Panc1 (cell line): Measurements from ENCODE around the gene CELA1. TPM values are rescaled to one million over a fixed set of nuclear protein-coding genes. Genes with fewer than 3 reads are reported as not detected.

ENCODE experiments used
- ATAC-seq: fragments of 200-7000 bp; cut with Tn5 transposase; 2 replicates; pipeline ENCODE4 v1.9.1; 2020; ENCODE audit warnings: mild to moderate bottlenecking, moderate library complexity
- BruUV-seq: library from RNA; stranded (reverse); fragments of 400-500 nt; replicated peaks from 2 replicates; lab custom pipeline; 2021; lab: Mats Ljungman, UMichigan
- CTCF ChIA-PET: fragments of 300-600 bp; sonication (Branson Sonifier 250); formaldehyde crosslinking; loops from one replicate; lab custom pipeline; 2022; ENCODE audit warnings: antibody characterized with exemption; lab: Charles Lee
- POLR2A ChIA-PET: fragments of 300-600 bp; sonication (Branson Sonifier 250); formaldehyde crosslinking; loops from one replicate; lab custom pipeline; 2022; ENCODE audit warnings: antibody characterized with exemption; lab: Charles Lee
- DNase-seq: peaks from one replicate; pipeline ENCODE4 v3.0.0-alpha.2; 2010; ENCODE audit warnings: low read depth, low spot score
- H3K27ac ChIP-seq: 2 replicates; pipeline ENCODE4 v1.5.1; 2011; ENCODE audit warnings: mild to moderate bottlenecking, low read length, inconsistent platforms
- H3K27me3 ChIP-seq: fragments of 200-500 bp; sonication (Bioruptor generic); 2 replicates; pipeline ENCODE4 v1.6.0; 2014; ENCODE audit warnings: low read length, inconsistent platforms; ENCODE audit not compliant: control insufficient read depth, insufficient read depth
- H3K36me3 ChIP-seq: fragments of 200-500 bp; sonication (Bioruptor generic); 2 replicates; pipeline ENCODE4 v1.5.1; 2014; ENCODE audit warnings: inconsistent platforms, mild to moderate bottlenecking, low read length, moderate library complexity; ENCODE audit not compliant: control insufficient read depth, insufficient read depth
- H3K4me1 ChIP-seq: 2 replicates; pipeline ENCODE4 v1.5.1; 2011; ENCODE audit warnings: inconsistent platforms, mild to moderate bottlenecking, low read length, moderate library complexity; ENCODE audit not compliant: control insufficient read depth, insufficient read depth
- H3K4me3 ChIP-seq, 2 experiments: 2 replicates each; pipeline ENCODE4 v1.5.1; 2011 to 2012; ENCODE audit warnings: low read depth in 2 of 2, low read length in 2 of 2, mild to moderate bottlenecking in 2 of 2, inconsistent platforms in 1 of 2, moderate library complexity in 1 of 2
- H3K9me3 ChIP-seq: fragments of 200-500 bp; sonication (Bioruptor generic); 2 replicates; pipeline ENCODE4 v1.5.1; 2014; ENCODE audit warnings: low read depth, mild to moderate bottlenecking, inconsistent platforms, low read length, moderate library complexity; ENCODE audit not compliant: control insufficient read depth, insufficient read depth
- POLR2AphosphoS5 ChIP-seq: IDR thresholded peaks from 2 replicates; pipeline ENCODE4 v1.6.1; 2012; ENCODE audit warnings: mild to moderate bottlenecking, low read depth, low read length, moderate library complexity
- REST ChIP-seq, 2 experiments: IDR thresholded peaks; 2 replicates each; pipeline ENCODE4 v1.6.1; 2011 to 2012; ENCODE audit warnings: low read depth in 2 of 2, control low read depth in 1 of 2, low read length in 1 of 2, mild to moderate bottlenecking in 1 of 2, moderate library complexity in 1 of 2; ENCODE audit not compliant: insufficient read depth in 1 of 2
- SIN3A ChIP-seq: IDR thresholded peaks from 2 replicates; pipeline ENCODE4 v1.6.1; 2012; ENCODE audit warnings: low read depth, mild to moderate bottlenecking, low read length, moderate library complexity, borderline replicate concordance; ENCODE audit not compliant: insufficient read depth
- TCF7L2 ChIP-seq: IDR thresholded peaks from 2 replicates; pipeline ENCODE4 v1.6.1; 2011; ENCODE audit warnings: mild to moderate bottlenecking, low read depth, low read length, inconsistent platforms
- in situ Hi-C: cut with HindIII; loops from 2 replicates; pipeline ENCODE4 v1.10.0; 2016; ENCODE audit warnings: low sequenced_read_pairs, low pct_unique_long_range_greater_than_20kb
- intact Hi-C: fragments of 100-400 bp; cut with micrococcal nuclease; formaldehyde crosslinking; loops from one replicate; pipeline ENCODE4 v1.10.0; 2022; ENCODE audit not compliant: unreplicated experiment
- total RNA-seq: library from RNA; stranded (reverse); gene quantifications from one replicate; pipeline ENCODE4 v1.2.1, GENCODE V29; 2021; ENCODE audit not compliant: unreplicated experiment
- TF ChIP-seq, protein P1 (sequence below): fragments of 450-650 bp; IDR thresholded peaks from 2 replicates; pipeline ENCODE4 v1.5.1; 2017; ENCODE audit warnings: mild to moderate bottlenecking

Gene CELA1
- total RNA-seq, 1 experiment from 2014 or later, result not detected

DNA sequence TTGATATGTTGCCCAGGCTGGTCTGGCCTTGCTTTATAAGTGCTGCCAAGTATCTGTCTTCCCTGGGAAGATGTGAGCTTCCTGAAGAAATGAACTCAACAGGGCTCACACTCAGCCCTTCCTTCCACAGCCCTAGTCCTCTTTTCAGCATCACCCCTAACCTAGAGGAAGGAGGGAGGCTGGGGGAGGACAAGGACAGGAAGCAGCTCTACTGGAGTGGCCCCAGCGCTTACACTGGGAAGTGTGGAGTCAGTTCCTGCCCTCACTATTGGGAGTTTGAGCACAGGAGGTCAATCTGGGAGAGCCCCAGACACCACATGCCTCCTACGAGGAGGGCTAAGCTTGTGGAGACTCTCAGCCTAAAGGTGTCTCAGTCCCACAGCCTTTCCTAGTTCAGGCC, 27.9 kb upstream of the CELA1 start:
- no peak for ATAC-seq
- no peak overlapping the region for H3K27ac ChIP-seq
- TF ChIP-seq TCF7L2 (no peak), SIN3A (no peak), REST (IDR thresholded peaks at IDR 0.05; ENCODE audit: insufficient read depth in 1 of 2, low read depth in 2 of 2, low read length in 1 of 2) (no peak), POLR2AphosphoS5 (no peak)
- TF ChIP-seq, protein P1, sequence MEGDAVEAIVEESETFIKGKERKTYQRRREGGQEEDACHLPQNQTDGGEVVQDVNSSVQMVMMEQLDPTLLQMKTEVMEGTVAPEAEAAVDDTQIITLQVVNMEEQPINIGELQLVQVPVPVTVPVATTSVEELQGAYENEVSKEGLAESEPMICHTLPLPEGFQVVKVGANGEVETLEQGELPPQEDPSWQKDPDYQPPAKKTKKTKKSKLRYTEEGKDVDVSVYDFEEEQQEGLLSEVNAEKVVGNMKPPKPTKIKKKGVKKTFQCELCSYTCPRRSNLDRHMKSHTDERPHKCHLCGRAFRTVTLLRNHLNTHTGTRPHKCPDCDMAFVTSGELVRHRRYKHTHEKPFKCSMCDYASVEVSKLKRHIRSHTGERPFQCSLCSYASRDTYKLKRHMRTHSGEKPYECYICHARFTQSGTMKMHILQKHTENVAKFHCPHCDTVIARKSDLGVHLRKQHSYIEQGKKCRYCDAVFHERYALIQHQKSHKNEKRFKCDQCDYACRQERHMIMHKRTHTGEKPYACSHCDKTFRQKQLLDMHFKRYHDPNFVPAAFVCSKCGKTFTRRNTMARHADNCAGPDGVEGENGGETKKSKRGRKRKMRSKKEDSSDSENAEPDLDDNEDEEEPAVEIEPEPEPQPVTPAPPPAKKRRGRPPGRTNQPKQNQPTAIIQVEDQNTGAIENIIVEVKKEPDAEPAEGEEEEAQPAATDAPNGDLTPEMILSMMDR, result no peak
- H3K4me3 ChIP-seq, result no peak overlapping the region
- POLR2A ChIA-PET, result no interaction called here
- CTCF ChIA-PET, result no interaction called here
- in situ Hi-C loops (no loop called here), intact Hi-C loops (no loop called here)
- H3K9me3 ChIP-seq, result no peaks in the 10 kb centered on the region
- DNase-seq, result no peak
- peaks cover 10% of the 10 kb centered on the region for H3K4me1 ChIP-seq
- BruUV-seq, result no TSS peak
- no peaks in the 10 kb centered on the region for H3K36me3 ChIP-seq
- H3K27me3 ChIP-seq, result no peaks in the 10 kb centered on the region

DNA sequence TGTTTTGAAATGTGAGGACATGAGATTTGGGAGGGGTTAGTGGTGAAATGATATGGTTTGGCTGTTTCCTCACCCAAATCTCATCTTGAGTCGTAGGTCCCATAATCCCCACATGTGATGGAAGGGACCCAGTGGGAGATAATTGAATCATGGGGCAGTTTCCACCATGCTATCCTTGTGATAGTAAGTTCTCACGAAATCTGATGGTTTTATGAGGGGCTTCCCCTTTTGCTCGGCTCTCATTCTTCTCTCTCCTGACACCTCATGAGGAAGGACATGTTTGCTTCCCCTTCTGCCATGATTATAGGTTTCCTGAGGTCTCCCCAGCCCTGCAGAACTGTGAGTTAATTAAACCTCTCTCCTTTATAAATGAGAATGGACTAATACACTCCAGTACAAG, 26.7 kb upstream of the CELA1 start:
- in situ Hi-C loops, result no loop called here
- no peaks in the 10 kb centered on the region for H3K36me3 ChIP-seq
- no TSS peak for BruUV-seq
- CTCF ChIA-PET, result no interaction called here
- DNase-seq (no peak), ATAC-seq (no peak)
- POLR2A ChIA-PET, result no interaction called here
- H3K27me3 ChIP-seq, result no peaks in the 10 kb centered on the region
- intact Hi-C loops, result no loop called here
- H3K4me3 ChIP-seq, result no peak overlapping the region
- H3K27ac ChIP-seq, result no peak overlapping the region
- peaks cover 10% of the 10 kb centered on the region for H3K4me1 ChIP-seq
- H3K9me3 ChIP-seq, result no peaks in the 10 kb centered on the region
- TF ChIP-seq TCF7L2, result no peak
- no peak for TF ChIP-seq REST (IDR thresholded peaks at IDR 0.05; ENCODE audit: insufficient read depth in 1 of 2, low read depth in 2 of 2, low read length in 1 of 2)
- TF ChIP-seq POLR2AphosphoS5, result no peak
- no peak for TF ChIP-seq SIN3A
- TF ChIP-seq, protein P1, result no peak
